Brain microvascular endothelial cell (primary cell): Measurements from ENCODE around the gene RFTN1.

Experiments
- DNase-seq: peaks from one replicate; pipeline ENCODE4 v3.0.0-alpha.2; 2020
- H3K27ac ChIP-seq: fragments of 250-450 bp; sonication (Bioruptor Pico); 2 replicates; pipeline ENCODE4 v1.5.1; 2020; ENCODE audit warnings: mild to moderate bottlenecking, moderate library complexity
- H3K27me3 ChIP-seq: fragments of 250-450 bp; sonication (Bioruptor Pico); replicated peaks from 2 replicates; pipeline ENCODE4 v1.5.1; 2020; ENCODE audit warnings: mild to moderate bottlenecking
- H3K36me3 ChIP-seq: fragments of 250-450 bp; sonication (Bioruptor Pico); replicated peaks from 2 replicates; pipeline ENCODE4 v1.5.1; 2020; ENCODE audit warnings: mild to moderate bottlenecking
- H3K4me3 ChIP-seq: 2 replicates; pipeline ENCODE4 v1.5.1; 2011; ENCODE audit warnings: low read depth, mild to moderate bottlenecking, control low read depth, low read length, moderate library complexity
- CTCF ChIP-seq: IDR thresholded peaks from 2 replicates; pipeline ENCODE4 v1.5.1; 2011; ENCODE audit warnings: low read depth, mild to moderate bottlenecking, moderate library complexity, low read length, control low read depth, inconsistent platforms; ENCODE audit errors: missing control alignments
- in situ Hi-C: cut with HindIII; loops from 2 replicates; pipeline ENCODE4 v1.10.0; 2017; ENCODE audit warnings: low sequenced_read_pairs, low pct_ligation_motif_present

RFTN1 gene

GRCh38 chr3:16374047-16374934 is 139.2 kb downstream of the RFTN1 start:
- in situ Hi-C loops: no loop called here
- no peak for DNase-seq
- peaks cover 30% of the 10 kb centered on the region for H3K36me3 ChIP-seq
- no peak overlapping the region for H3K4me3 ChIP-seq
- no peak overlapping the region for H3K27ac ChIP-seq
- no peak for TF ChIP-seq CTCF
- H3K27me3 ChIP-seq: no peaks in the 10 kb centered on the region

- Histone ChIP-seq H3K36me3 (peaks cover 35% of the 10 kb centered on the region), H3K27ac (no peak overlapping the region), H3K27me3 (no peaks in the 10 kb centered on the region), H3K4me3 (no peak overlapping the region)
- TF ChIP-seq CTCF: no peak
- no peak for DNase-seq
- in situ Hi-C loops: no loop called here
Observed at GRCh38 chr3:16373341-16373946, 140.1 kb downstream of the RFTN1 start.

DNA sequence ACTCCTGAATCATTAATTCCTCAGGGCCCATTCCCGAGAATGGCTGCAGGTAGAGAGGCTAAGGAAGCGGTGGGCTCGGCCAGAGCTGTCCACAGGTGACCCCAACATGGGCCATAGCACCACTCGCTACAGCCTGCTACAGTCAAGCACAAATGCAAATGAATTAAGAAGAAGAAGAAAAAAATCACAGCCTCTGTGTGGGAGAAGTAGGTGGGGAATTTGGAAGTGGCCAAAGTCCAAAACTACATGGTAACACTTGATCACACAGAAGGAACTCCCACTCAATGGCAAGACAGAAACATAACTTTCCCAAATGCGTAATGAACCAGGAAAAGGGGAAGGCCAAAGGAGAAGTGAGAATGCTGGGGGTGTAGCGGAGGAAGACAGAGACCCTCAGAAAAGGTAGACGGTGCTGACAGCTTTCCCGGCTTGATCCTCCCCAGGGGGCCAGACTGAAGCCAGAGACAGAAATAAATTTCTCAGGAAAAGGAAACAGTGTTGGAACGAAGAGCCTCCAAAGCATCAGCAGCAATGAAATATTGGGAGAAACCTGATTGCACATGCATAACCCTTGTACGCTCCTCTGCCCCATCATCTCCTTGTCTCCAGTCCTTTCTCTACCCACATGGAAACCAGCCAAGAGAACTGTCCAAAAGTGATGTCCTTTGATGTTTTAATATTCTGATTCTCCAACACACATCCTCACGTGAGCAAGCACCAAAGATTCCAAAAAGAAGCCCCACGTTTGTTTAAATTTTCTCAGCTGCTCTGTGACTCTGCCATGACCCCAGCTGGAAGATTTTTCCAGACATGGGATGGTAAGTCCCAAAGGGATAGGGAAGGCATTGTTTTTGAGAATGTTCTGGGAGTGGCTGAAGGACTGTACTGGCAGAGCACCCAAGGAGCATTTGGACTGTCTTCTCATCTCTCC is 140.9 kb downstream of the RFTN1 start:
- peaks cover 39% of the 10 kb centered on the region for H3K36me3 ChIP-seq
- no peak for DNase-seq
- TF ChIP-seq CTCF: no peak

GRCh38 chr3:16370872-16371740 is 142.4 kb downstream of the RFTN1 start:
- TF ChIP-seq CTCF: no peak
- H3K4me3 ChIP-seq: no peak overlapping the region
- in situ Hi-C loops: no loop called here
- no peak for DNase-seq
- peaks cover 36% of the 10 kb centered on the region for H3K36me3 ChIP-seq
- H3K27me3 ChIP-seq: no peaks in the 10 kb centered on the region
- no peak overlapping the region for H3K27ac ChIP-seq

More for the DNA sequence above, 140.9 kb downstream of the RFTN1 start:
- H3K27ac ChIP-seq: no peak overlapping the region
- no peak overlapping the region for H3K4me3 ChIP-seq
- in situ Hi-C loops: no loop called here
- H3K27me3 ChIP-seq: no peaks in the 10 kb centered on the region

- Histone ChIP-seq H3K36me3 (peaks cover 37% of the 10 kb centered on the region), H3K27ac (no peak overlapping the region), H3K4me3 (no peak overlapping the region), H3K27me3 (no peaks in the 10 kb centered on the region)
- no peak for DNase-seq
- in situ Hi-C loops: no loop called here
- no peak for TF ChIP-seq CTCF
Observed at GRCh38 chr3:16370503-16370871, 143.0 kb downstream of the RFTN1 start.
